Testis (tissue), 2 donors: ENCODE results near the gene TBC1D10A.

ENCODE experiments used
- CTCF ChIP-seq, 3 experiments: fragments of 450-650 bp in 2 of 3; fragments of 200-600 bp in 1 of 3; sonication (generic) in 1 of 3; IDR thresholded peaks; one replicate each; pipeline ENCODE4 v1.5.1; 2016 to 2019; ENCODE audit warnings: antibody characterized with exemption in 3 of 3, mild to moderate bottlenecking in 2 of 3, moderate library complexity in 1 of 3
- POLR2A ChIP-seq: fragments of 450-650 bp; IDR thresholded peaks from one replicate; pipeline ENCODE4 v1.6.1; 2017; ENCODE audit warnings: antibody characterized with exemption, mild to moderate bottlenecking, moderate library complexity

GRCh38 chr22:30334646-30335045 lies 7.9 kb upstream of the TBC1D10A start:
- TF ChIP-seq CTCF (IDR thresholded peaks at IDR 0.05), result no peak
- TF ChIP-seq POLR2A, result no peak
